Effector memory CD8-positive, alpha-beta T cell (primary cell): ENCODE data around the gene SMYD5.

Experiments
- ATAC-seq: fragments of 150-1000 bp; cut with Tn5 transposase; replicated peaks from 2 replicates; pipeline ENCODE4 v1.10.0; 2021; ENCODE audit warnings: mild to moderate bottlenecking, moderate library complexity
- DNase-seq, 3 experiments: peaks; one replicate each; pipeline ENCODE4 v3.0.0; 2021
- H3K27ac Mint-ChIP-seq, 2 donors: one replicate each; pipeline ENCODE4 v1.8.0; 2022; ENCODE audit warnings: mild to moderate bottlenecking in 2 of 2, mixed read lengths in 2 of 2, moderate library complexity in 2 of 2
- H3K27me3 Mint-ChIP-seq, 2 donors: one replicate each; pipeline ENCODE4 v1.8.0; 2022; ENCODE audit warnings: mixed read lengths in 2 of 2
- H3K36me3 Mint-ChIP-seq: one replicate; pipeline ENCODE4 v1.8.0; 2022; ENCODE audit warnings: mild to moderate bottlenecking, moderate library complexity, mixed read lengths; ENCODE audit not compliant: insufficient read depth
- H3K4me1 Mint-ChIP-seq, 2 donors: one replicate each; pipeline ENCODE4 v1.8.0; 2022; ENCODE audit warnings: low read depth in 2 of 2, mixed read lengths in 2 of 2
- H3K4me3 Mint-ChIP-seq, 2 donors: one replicate each; pipeline ENCODE4 v1.8.0; 2022; ENCODE audit warnings: mild to moderate bottlenecking in 2 of 2, mixed read lengths in 2 of 2, moderate library complexity in 2 of 2
- H3K9me3 Mint-ChIP-seq, 2 donors: one replicate each; pipeline ENCODE4 v1.8.0; 2022; ENCODE audit warnings: mixed read lengths in 2 of 2

Gene SMYD5

DNA sequence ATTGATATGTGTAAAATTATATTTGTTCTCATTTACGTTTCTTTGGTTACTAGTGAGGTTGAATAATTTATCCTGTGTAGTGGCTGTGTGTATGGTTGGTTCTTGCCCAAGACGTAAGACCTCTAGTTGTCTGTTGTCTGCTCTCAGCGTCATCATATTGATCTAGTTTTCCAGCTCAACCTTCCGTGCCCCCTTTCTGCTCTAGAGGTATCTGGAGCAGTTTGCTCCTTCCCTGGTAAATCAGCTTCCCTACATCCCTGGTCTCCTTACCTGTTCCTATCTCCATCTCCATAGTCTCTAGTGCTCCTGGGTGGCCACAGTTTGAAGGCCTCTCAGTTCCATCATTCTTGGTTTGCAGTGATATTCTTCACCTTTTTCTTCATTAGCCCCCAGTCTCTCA is 1.2 kb downstream of the SMYD5 start:
- peaks cover 20 to 23% of the 10 kb centered on the region in 2 donors for H3K4me1 Mint-ChIP-seq
- peaks cover 18% of the 10 kb centered on the region for H3K36me3 Mint-ChIP-seq
- no peak for ATAC-seq
- peak overlapping the region; percentile 91 to 92 for H3K4me3 Mint-ChIP-seq
- H3K27me3 Mint-ChIP-seq = peaks cover 0 to 3% of the 10 kb centered on the region in 2 donors
- H3K9me3 Mint-ChIP-seq = no peaks in the 10 kb centered on the region
- H3K27ac Mint-ChIP-seq = peak overlapping the region in 1 of 2 donors; percentile 85
- no peak for DNase-seq

DNA sequence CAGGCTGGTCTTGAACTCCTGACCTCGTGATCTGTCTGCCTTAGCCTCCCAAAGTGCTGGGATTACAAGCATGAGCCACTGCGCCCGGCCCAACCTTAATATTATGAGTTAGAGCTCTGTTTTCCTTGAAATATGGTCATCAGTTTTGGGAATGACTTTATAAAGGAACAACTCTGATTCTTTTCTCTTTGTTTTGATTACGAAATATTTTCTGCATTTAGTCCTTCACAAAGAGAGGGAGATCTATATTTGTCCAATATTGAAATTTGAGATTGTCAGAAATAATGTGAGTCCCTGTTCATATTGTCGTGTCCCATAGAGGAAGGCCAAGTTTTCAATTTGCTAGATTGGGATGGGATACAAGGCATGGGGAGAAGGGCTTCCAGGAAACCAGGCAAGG is 3.1 kb downstream of the SMYD5 start:
- no peak for DNase-seq
- Mint-ChIP-seq H3K4me1 (peaks cover 20 to 23% of the 10 kb centered on the region in 2 donors), H3K36me3 (peaks cover 26% of the 10 kb centered on the region), H3K27ac (no peak overlapping the region), H3K9me3 (no peaks in the 10 kb centered on the region), H3K27me3 (no peaks in the 10 kb centered on the region), H3K4me3 (no peak overlapping the region)
- no peak for ATAC-seq

DNA sequence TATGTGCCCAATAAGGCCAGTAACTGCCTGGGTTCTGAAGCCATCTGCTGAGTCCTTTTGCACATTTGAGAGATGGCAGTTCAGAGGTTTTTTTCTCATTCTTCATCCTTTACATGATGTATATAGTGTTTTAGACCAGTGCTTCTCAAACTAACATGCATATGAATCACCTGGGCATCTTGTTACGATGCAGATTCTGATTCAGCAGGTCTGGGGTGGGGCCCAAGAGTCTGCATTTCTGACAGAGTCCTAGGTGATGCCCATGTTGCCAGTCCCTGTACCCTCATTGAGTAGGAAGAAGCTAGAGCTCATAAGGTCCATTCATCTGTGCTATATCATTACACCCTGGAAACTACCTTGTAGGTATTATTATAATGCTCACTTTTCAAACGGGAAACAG is 3.8 kb downstream of the SMYD5 start:
- DNase-seq (no peak), ATAC-seq (no peak)
- H3K4me1 Mint-ChIP-seq = peaks cover 18 to 23% of the 10 kb centered on the region in 2 donors
- H3K9me3 Mint-ChIP-seq = no peaks in the 10 kb centered on the region
- H3K36me3 Mint-ChIP-seq = peaks cover 31% of the 10 kb centered on the region
- no peak overlapping the region for H3K27ac Mint-ChIP-seq
- no peak overlapping the region for H3K4me3 Mint-ChIP-seq
- H3K27me3 Mint-ChIP-seq = no peaks in the 10 kb centered on the region

DNA sequence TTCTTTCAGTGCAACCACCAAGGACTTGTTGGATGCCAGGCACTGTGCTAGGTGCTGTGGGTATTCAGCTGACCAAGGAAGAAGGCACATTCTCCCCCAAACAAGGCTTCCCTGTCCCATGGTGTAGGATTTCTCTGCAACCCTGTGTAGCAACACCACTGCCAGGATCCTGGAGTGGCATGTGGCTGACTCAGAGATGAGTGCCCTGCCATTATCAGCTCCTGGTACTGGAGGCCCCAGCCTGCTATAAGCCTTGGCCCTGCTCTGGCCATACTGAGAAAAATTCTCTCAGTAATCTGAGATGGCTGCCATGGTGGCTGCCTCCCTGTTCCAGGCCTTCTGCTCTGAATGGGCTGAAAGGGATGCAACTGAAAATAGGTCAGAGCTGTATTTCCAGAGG is 4.3 kb downstream of the SMYD5 start:
- peaks cover 16 to 23% of the 10 kb centered on the region in 2 donors for H3K4me1 Mint-ChIP-seq
- DNase-seq (no peak), ATAC-seq (no peak)
- H3K9me3 Mint-ChIP-seq = no peaks in the 10 kb centered on the region
- H3K36me3 Mint-ChIP-seq = peaks cover 29% of the 10 kb centered on the region
- H3K27me3 Mint-ChIP-seq = no peaks in the 10 kb centered on the region
- H3K27ac Mint-ChIP-seq = no peak overlapping the region
- no peak overlapping the region for H3K4me3 Mint-ChIP-seq

DNA sequence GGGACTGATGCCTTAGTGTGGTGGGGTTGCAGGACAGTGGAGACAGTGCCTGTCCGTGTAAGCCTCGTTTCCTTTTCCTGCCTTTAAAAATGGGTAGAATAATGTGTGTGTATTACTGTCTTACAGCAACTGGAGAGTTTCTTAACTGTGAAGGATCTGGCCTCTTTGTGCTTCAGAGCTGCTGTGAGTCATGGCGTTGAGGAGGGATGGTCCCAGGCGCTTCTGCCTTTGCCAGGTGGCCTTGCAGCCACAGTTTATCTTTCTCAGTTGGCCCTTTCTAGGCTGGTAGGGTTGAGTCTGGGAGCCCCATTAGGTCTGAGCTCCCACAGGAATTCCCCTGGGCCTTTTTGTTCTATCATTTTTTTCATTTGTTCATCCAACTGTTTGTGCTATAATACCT is 9.8 kb downstream of the SMYD5 start:
- no peak for ATAC-seq
- no peak overlapping the region for H3K4me3 Mint-ChIP-seq
- H3K36me3 Mint-ChIP-seq = peaks cover 21% of the 10 kb centered on the region
- no peak for DNase-seq
- no peak overlapping the region for H3K27ac Mint-ChIP-seq
- H3K9me3 Mint-ChIP-seq = no peaks in the 10 kb centered on the region
- H3K27me3 Mint-ChIP-seq = no peaks in the 10 kb centered on the region
- H3K4me1 Mint-ChIP-seq = no peaks in the 10 kb centered on the region

DNA sequence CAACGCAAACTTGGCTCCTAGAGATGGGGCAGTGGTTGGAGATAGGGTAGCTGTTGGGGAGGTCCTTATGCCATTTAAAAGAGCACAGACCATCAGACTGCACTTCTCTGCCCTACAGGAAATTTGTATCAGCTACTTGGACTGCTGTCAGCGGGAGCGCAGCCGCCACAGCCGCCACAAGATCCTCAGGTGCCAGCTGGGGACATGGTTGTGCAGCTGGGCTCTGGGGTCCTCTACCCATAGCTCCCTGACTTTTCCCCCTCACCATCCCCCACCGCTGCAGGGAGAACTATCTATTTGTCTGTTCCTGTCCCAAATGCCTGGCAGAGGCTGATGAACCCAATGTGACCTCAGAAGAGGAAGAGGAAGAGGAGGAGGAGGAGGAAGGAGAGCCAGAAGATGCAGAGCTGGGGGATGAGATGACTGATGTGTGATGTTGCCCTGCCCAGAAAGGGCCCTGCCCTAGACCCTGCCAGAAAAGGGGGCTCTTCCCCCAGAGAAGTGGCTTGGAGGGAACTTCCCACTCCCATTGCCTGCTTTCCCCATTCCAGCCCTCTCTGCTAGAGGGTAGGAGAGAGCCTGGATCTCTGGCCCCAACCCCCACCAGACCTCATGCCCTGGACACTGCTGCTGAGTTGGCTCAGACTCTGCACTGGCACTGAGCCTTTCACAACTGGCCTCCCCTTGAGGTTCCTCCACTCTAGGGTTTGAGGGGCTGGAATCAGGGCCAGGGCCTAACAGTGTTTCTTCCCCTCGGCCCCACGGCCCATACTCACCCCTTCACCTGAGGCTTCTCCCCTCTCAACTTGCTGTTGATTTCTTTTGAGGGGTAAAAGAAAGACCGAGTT is 11.7 kb downstream of the SMYD5 start:
- no peak for ATAC-seq
- H3K4me1 Mint-ChIP-seq = peaks cover 0 to under 1% of the 10 kb centered on the region in 2 donors
- no peaks in the 10 kb centered on the region for H3K27me3 Mint-ChIP-seq
- H3K4me3 Mint-ChIP-seq = no peak overlapping the region
- peak overlapping the region in 1 of 2 donors; percentile 41 for H3K27ac Mint-ChIP-seq
- H3K36me3 Mint-ChIP-seq = peaks cover 21% of the 10 kb centered on the region
- DNase-seq = no peak
- no peaks in the 10 kb centered on the region for H3K9me3 Mint-ChIP-seq

DNA sequence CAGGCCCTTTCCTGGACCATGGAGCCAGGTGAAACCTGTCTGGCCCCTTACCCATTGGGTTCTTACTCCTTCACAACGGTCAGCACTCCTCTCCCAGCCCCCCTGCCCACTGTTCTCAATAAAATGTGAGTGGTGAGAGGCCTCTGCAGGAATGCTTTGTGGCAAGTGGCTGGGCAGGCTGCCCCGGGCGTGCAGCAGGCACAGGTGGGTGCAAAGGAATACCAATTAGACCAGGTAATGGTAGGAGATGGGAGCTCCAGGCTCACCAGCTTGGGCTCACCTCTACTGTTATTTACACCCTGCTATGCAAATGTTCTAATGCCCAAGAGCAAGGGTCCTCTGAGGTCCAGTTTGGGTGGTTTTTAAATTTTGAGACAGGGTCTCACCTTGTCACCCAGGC is 13.0 kb downstream of the SMYD5 start:
- Mint-ChIP-seq H3K27ac (no peak overlapping the region), H3K4me1 (peaks cover 0 to 2% of the 10 kb centered on the region in 2 donors), H3K4me3 (no peak overlapping the region), H3K36me3 (peaks cover 17% of the 10 kb centered on the region), H3K9me3 (no peaks in the 10 kb centered on the region), H3K27me3 (no peaks in the 10 kb centered on the region)
- ATAC-seq = no peak
- DNase-seq = no peak

DNA sequence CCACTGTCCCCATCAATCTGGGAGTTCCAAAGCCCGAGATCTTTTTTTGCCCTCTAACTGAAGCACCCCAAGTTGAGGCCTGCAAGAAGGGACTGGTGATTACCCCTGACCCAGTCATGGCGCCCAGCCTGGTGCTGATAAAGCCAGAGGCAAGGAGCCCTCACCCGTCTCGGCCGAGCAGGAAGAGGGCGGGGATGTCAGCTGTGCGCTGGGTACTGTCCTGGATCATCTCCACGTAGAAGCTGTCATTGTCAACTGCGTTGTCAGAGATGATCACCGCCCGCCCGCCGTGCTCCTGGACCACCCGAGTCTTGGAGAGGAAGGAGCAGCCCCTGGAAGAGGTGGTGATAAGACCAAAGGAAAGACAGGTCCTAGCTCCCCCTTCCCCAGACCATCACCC is 14.6 kb downstream of the SMYD5 start:
- H3K4me1 Mint-ChIP-seq = peaks cover 0 to 5% of the 10 kb centered on the region in 2 donors
- H3K27me3 Mint-ChIP-seq = no peaks in the 10 kb centered on the region
- H3K27ac Mint-ChIP-seq = no peak overlapping the region
- peaks cover 18% of the 10 kb centered on the region for H3K36me3 Mint-ChIP-seq
- H3K4me3 Mint-ChIP-seq = no peak overlapping the region
- ATAC-seq (no peak), DNase-seq (no peak)
- H3K9me3 Mint-ChIP-seq = no peaks in the 10 kb centered on the region

DNA sequence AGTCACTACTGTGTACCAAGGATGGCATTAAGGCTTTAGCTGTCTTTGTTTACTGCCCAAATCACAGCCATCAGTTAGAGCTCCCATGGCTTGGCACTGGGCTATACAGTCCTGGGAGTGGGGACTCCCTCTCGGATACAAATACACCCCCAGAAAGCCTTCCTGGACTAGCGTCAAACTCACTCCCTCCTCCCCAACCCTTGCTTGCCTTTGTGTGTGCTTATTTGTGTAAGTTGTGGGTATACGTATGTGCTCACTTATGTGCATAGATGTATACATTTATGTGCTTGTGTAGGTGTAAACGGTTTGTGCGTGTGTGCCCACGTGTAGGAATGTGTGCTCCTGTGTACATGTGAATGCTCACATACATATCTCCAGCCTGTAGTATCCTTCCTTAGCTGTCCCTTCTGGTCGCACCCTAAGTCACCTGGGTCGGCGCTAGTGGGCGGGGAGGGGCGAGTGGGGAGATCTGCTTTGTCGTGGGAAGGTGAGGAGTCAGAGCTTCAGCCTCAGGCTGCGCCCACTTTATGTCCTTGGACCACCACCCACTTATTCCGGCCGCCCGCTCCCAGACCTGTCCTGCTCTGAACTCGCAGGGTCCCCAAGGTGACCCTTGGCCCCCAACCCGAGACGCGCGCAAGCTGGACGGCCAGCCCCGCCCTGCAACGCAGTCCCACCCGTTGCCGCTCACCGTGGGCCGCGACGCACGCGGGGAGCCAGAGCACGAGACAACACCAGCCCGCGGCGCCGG is 18.5 kb downstream of the SMYD5 start:
- Mint-ChIP-seq H3K4me3 (peak overlapping the region; percentile 96 to 99), H3K27me3 (no peaks in the 10 kb centered on the region), H3K27ac (peak overlapping the region; percentile 97 to 98), H3K9me3 (no peaks in the 10 kb centered on the region), H3K36me3 (peaks cover 31% of the 10 kb centered on the region), H3K4me1 (peaks cover 28 to 33% of the 10 kb centered on the region in 2 donors)
- ATAC-seq (no peak), DNase-seq (peak in 1 of 3 experiments; percentile 21)

DNA sequence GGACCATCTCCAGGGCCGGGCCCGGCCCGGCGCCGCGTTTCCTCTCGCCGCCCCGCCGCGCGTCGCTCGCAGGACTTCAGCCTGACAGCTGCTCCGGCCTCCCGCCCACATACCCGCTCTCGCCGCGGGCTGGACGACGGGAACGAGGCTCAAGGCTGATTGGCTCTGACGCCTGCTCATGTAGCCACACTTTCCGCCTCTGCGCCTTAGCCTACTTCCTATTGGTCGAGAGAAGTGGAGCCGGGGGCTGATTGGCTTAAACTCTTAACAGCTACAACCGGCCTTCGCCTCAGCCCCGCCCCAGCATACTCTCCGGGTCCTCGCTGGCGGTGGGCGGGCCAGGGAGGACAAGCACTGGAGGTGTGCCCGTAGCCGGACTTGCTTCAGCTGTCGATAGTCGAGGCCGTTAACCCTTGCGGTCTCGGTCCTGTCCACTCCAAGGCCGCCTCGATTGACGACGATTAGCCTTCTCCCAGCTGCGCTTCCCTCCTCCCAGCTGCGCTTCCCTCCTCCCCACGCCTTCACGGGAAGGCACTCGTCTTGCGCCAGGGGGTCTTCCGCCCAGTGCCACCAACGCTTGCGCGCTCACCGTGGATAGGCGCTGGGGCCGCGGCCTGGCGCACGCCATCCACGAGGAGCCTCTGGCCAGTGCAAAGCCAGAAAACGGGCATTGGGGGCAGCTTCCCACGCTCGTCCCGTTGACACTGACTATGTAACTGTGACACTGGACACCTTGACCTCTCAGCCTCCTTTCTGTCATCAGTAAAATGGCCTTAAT is 19.3 kb downstream of the SMYD5 start, which contains the start of gene PRADC1:
PRADC1 (minus strand) TSS at position 86 of the 778 bp plus-strand sequence; CDS start at position 7, 79 bp downstream.
- DNase-seq (peak; percentile 88 to 93 (median 90)), ATAC-seq (peak; percentile 78)
- peak within 1 kb of the TSS; percentile 97 to 98 for H3K27ac Mint-ChIP-seq
- H3K27me3 Mint-ChIP-seq = no peaks in the 10 kb centered on the region
- H3K4me1 Mint-ChIP-seq = peaks cover 28 to 33% of the 10 kb centered on the region in 2 donors
- peaks cover 29% of the 10 kb centered on the region for H3K36me3 Mint-ChIP-seq
- H3K9me3 Mint-ChIP-seq = no peaks in the 10 kb centered on the region
- H3K4me3 Mint-ChIP-seq = peak within 1 kb of the TSS; percentile 96 to 99

DNA sequence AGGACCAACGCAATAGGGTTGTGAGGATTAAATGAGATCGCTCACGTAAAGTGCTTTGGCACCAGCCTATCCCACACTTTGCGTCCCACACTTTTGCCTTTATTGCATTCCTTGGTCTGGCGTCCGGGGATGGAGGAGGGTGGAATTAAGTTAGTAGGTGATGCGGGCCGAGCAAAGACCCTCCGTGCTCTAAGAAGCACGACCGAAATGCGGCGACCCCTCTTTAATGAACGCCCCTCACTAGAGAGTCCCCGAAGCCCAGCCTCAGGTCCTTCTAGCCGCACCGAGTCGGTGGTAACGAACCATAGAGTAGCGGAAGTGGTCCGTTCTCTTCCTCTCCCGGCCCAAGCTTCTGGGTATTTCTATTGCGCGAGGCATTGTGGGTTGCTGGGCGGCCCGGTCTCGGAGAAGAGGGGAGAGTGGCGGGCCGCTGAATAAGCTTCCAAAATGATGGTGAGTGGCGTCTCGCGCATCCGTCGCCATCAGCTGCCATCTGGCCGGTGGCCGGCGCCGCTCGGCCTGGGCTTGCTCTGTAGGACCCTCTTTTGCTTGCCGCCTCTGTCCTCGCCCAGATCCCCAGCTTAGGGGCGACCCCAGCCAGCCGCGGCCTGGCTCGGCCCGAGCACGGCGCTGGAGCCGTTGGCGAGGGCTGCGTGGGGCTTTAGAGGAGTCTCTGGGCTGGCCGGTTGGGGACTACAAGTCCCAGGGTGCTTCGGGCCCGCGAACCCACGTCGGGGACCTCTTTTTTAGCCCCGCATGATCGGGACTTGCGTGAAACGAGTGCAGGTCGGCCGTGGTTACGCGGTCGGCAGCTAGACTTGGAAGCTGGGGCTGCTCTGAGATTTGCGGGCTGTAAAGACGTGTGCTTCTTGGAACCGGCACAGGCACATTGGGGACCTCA is 20.1 kb downstream of the SMYD5 start, which contains the start of gene CCT7:
CCT7 (plus strand) TSS at position 377 of the 901 bp plus-strand sequence; CDS start at position 448, 71 bp downstream.
- ATAC-seq (peak; percentile 75), DNase-seq (peak; percentile 83 to 87 (median 87))
- peaks cover 29 to 33% of the 10 kb centered on the region in 2 donors for H3K4me1 Mint-ChIP-seq
- no peaks in the 10 kb centered on the region for H3K9me3 Mint-ChIP-seq
- no peaks in the 10 kb centered on the region for H3K27me3 Mint-ChIP-seq
- H3K36me3 Mint-ChIP-seq = peaks cover 27% of the 10 kb centered on the region
- H3K4me3 Mint-ChIP-seq = peak within 1 kb of the TSS; percentile 96 to 99
- peak within 1 kb of the TSS; percentile 97 to 98 for H3K27ac Mint-ChIP-seq

DNA sequence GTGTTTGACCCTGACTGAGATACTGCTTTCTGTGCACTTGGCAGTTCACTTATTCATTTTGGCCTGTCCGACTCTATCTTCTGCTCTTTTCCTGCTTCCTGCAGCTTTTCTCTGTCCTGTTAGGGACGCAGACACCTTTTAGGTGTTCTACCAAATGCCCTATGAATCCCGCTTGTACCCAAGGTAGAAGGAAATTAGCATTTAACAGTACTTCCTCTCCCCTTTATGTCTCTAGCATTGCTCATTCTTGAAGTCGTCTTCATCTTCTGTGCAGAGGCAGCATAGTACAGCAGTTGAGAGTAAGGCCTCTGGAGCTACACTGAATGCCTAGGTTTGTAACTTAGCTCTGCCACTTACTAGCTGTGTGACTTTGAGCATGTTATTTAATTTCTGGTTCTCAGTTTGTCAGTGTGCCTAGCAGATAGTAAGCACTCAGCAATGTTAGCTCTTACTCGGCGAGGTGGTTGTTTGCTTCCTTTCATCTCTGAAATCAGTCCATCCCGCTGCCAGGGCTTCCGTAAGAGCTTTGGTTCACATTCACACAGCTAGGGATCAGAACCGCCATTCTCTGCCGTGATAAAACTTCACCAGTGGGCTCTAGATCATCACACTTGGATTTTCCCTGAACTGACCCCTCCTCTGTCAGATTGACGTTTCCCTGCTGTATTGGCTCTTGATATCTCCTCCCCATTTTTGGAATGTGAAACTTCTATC is 21.4 kb downstream of the SMYD5 start:
- H3K4me1 Mint-ChIP-seq = peaks cover 36 to 39% of the 10 kb centered on the region in 2 donors
- peak in 1 of 3 experiments; percentile 6 for DNase-seq
- ATAC-seq = no peak
- no peaks in the 10 kb centered on the region for H3K9me3 Mint-ChIP-seq
- H3K27me3 Mint-ChIP-seq = no peaks in the 10 kb centered on the region
- peak overlapping the region; percentile 97 to 98 for H3K27ac Mint-ChIP-seq
- H3K36me3 Mint-ChIP-seq = peaks cover 33% of the 10 kb centered on the region
- peak overlapping the region; percentile 96 to 99 for H3K4me3 Mint-ChIP-seq
